Measurements from ENCODE around the gene SAP130.

The SAP130 gene

GRCh38 chr2:128027278-128027800, 520 bp downstream of the SAP130 start:
- peak overlapping the region; percentile 83 for H3K4me3 ChIP-seq (ENCODE audit: insufficient read depth, low read depth, low read length, poor library complexity, severe bottlenecking)
- H3K36me3 ChIP-seq (ENCODE audit: control insufficient read depth, insufficient read depth, low read length), result no peaks in the 10 kb centered on the region
- peak overlapping the region; percentile 83 for H3K27ac ChIP-seq (ENCODE audit: insufficient read depth, low read length, poor library complexity, severe bottlenecking)
- H3K27me3 ChIP-seq (replicated peaks; ENCODE audit: control insufficient read depth, insufficient read depth, low read length, poor library complexity, severe bottlenecking), result no peaks in the 10 kb centered on the region
- peak; percentile 98 to 100 (median 99) for DNase-seq
- peaks cover 6% of the 10 kb centered on the region for H3K4me1 ChIP-seq (ENCODE audit: control insufficient read depth, insufficient read depth, low read length, poor library complexity, severe bottlenecking)
- H3K9me3 ChIP-seq (ENCODE audit: control insufficient read depth, low read length), result no peaks in the 10 kb centered on the region

- H3K4me3 ChIP-seq (ENCODE audit: insufficient read depth, low read depth, low read length, poor library complexity, severe bottlenecking), result peak overlapping the region; percentile 72
- no peak for DNase-seq
- H3K4me1 ChIP-seq (ENCODE audit: control insufficient read depth, insufficient read depth, low read length, poor library complexity, severe bottlenecking), result peaks cover 6% of the 10 kb centered on the region
- H3K27ac ChIP-seq (ENCODE audit: insufficient read depth, low read length, poor library complexity, severe bottlenecking), result peak overlapping the region; percentile 51
- no peaks in the 10 kb centered on the region for H3K9me3 ChIP-seq (ENCODE audit: control insufficient read depth, low read length)
- H3K36me3 ChIP-seq (ENCODE audit: control insufficient read depth, insufficient read depth, low read length), result peaks cover 4% of the 10 kb centered on the region
- no peaks in the 10 kb centered on the region for H3K27me3 ChIP-seq (replicated peaks; ENCODE audit: control insufficient read depth, insufficient read depth, low read length, poor library complexity, severe bottlenecking)
These were observed 1.2 kb downstream of the SAP130 start for GRCh38 chr2:128026448-128027277.

- no peak for DNase-seq
- H3K36me3 ChIP-seq (ENCODE audit: control insufficient read depth, insufficient read depth, low read length), result peaks cover 4% of the 10 kb centered on the region
- H3K27ac ChIP-seq (ENCODE audit: insufficient read depth, low read length, poor library complexity, severe bottlenecking), result no peak overlapping the region
- peaks cover 6% of the 10 kb centered on the region for H3K4me1 ChIP-seq (ENCODE audit: control insufficient read depth, insufficient read depth, low read length, poor library complexity, severe bottlenecking)
- no peak overlapping the region for H3K4me3 ChIP-seq (ENCODE audit: insufficient read depth, low read depth, low read length, poor library complexity, severe bottlenecking)
- no peaks in the 10 kb centered on the region for H3K27me3 ChIP-seq (replicated peaks; ENCODE audit: control insufficient read depth, insufficient read depth, low read length, poor library complexity, severe bottlenecking)
- no peaks in the 10 kb centered on the region for H3K9me3 ChIP-seq (ENCODE audit: control insufficient read depth, low read length)
These were observed 3.0 kb downstream of the SAP130 start for GRCh38 chr2:128024816-128025215.

GRCh38 chr2:128017561-128017960, 10.3 kb downstream of the SAP130 start:
- Histone ChIP-seq H3K27me3 (replicated peaks; ENCODE audit: control insufficient read depth, insufficient read depth, low read length, poor library complexity, severe bottlenecking) (no peaks in the 10 kb centered on the region), H3K27ac (ENCODE audit: insufficient read depth, low read length, poor library complexity, severe bottlenecking) (no peak overlapping the region), H3K36me3 (ENCODE audit: control insufficient read depth, insufficient read depth, low read length) (peaks cover 55% of the 10 kb centered on the region)

GRCh38 chr2:128016620-128017019, 11.2 kb downstream of the SAP130 start:
- Histone ChIP-seq H3K4me3 (ENCODE audit: insufficient read depth, low read depth, low read length, poor library complexity, severe bottlenecking) (no peak overlapping the region), H3K36me3 (ENCODE audit: control insufficient read depth, insufficient read depth, low read length) (peaks cover 58% of the 10 kb centered on the region), H3K27ac (ENCODE audit: insufficient read depth, low read length, poor library complexity, severe bottlenecking) (no peak overlapping the region), H3K27me3 (replicated peaks; ENCODE audit: control insufficient read depth, insufficient read depth, low read length, poor library complexity, severe bottlenecking) (no peaks in the 10 kb centered on the region), H3K9me3 (ENCODE audit: control insufficient read depth, low read length) (no peaks in the 10 kb centered on the region), H3K4me1 (ENCODE audit: control insufficient read depth, insufficient read depth, low read length, poor library complexity, severe bottlenecking) (no peaks in the 10 kb centered on the region)
- no peak for DNase-seq

More at GRCh38 chr2:128017561-128017960, 10.3 kb downstream of the SAP130 start:
- Histone ChIP-seq H3K4me3 (ENCODE audit: insufficient read depth, low read depth, low read length, poor library complexity, severe bottlenecking) (no peak overlapping the region), H3K9me3 (ENCODE audit: control insufficient read depth, low read length) (no peaks in the 10 kb centered on the region), H3K4me1 (ENCODE audit: control insufficient read depth, insufficient read depth, low read length, poor library complexity, severe bottlenecking) (no peaks in the 10 kb centered on the region)
- no peak for DNase-seq

- H3K4me1 ChIP-seq (ENCODE audit: control insufficient read depth, insufficient read depth, low read length, poor library complexity, severe bottlenecking), result no peaks in the 10 kb centered on the region
- H3K4me3 ChIP-seq (ENCODE audit: insufficient read depth, low read depth, low read length, poor library complexity, severe bottlenecking), result no peak overlapping the region
- DNase-seq, result no peak
- no peaks in the 10 kb centered on the region for H3K27me3 ChIP-seq (replicated peaks; ENCODE audit: control insufficient read depth, insufficient read depth, low read length, poor library complexity, severe bottlenecking)
- no peaks in the 10 kb centered on the region for H3K9me3 ChIP-seq (ENCODE audit: control insufficient read depth, low read length)
- H3K36me3 ChIP-seq (ENCODE audit: control insufficient read depth, insufficient read depth, low read length), result peaks cover 93% of the 10 kb centered on the region
- no peak overlapping the region for H3K27ac ChIP-seq (ENCODE audit: insufficient read depth, low read length, poor library complexity, severe bottlenecking)
These were observed 15.2 kb downstream of the SAP130 start for GRCh38 chr2:128012698-128013097.

- no peaks in the 10 kb centered on the region for H3K9me3 ChIP-seq (ENCODE audit: control insufficient read depth, low read length)
- peaks cover 75% of the 10 kb centered on the region for H3K36me3 ChIP-seq (ENCODE audit: control insufficient read depth, insufficient read depth, low read length)
- no peak overlapping the region for H3K27ac ChIP-seq (ENCODE audit: insufficient read depth, low read length, poor library complexity, severe bottlenecking)
These were observed 19.7 kb downstream of the SAP130 start for GRCh38 chr2:128008074-128008672.

GRCh38 chr2:128004509-128004908, 23.4 kb downstream of the SAP130 start:
- H3K9me3 ChIP-seq (ENCODE audit: control insufficient read depth, low read length), result no peaks in the 10 kb centered on the region
- no peaks in the 10 kb centered on the region for H3K27me3 ChIP-seq (replicated peaks; ENCODE audit: control insufficient read depth, insufficient read depth, low read length, poor library complexity, severe bottlenecking)
- H3K4me3 ChIP-seq (ENCODE audit: insufficient read depth, low read depth, low read length, poor library complexity, severe bottlenecking), result no peak overlapping the region
- peaks cover 74% of the 10 kb centered on the region for H3K36me3 ChIP-seq (ENCODE audit: control insufficient read depth, insufficient read depth, low read length)
- H3K4me1 ChIP-seq (ENCODE audit: control insufficient read depth, insufficient read depth, low read length, poor library complexity, severe bottlenecking), result no peaks in the 10 kb centered on the region
- no peak for DNase-seq
- no peak overlapping the region for H3K27ac ChIP-seq (ENCODE audit: insufficient read depth, low read length, poor library complexity, severe bottlenecking)

More at GRCh38 chr2:128008074-128008672, 19.7 kb downstream of the SAP130 start:
- DNase-seq, result no peak
- Histone ChIP-seq H3K27me3 (replicated peaks; ENCODE audit: control insufficient read depth, insufficient read depth, low read length, poor library complexity, severe bottlenecking) (no peaks in the 10 kb centered on the region), H3K4me3 (ENCODE audit: insufficient read depth, low read depth, low read length, poor library complexity, severe bottlenecking) (no peak overlapping the region), H3K4me1 (ENCODE audit: control insufficient read depth, insufficient read depth, low read length, poor library complexity, severe bottlenecking) (no peaks in the 10 kb centered on the region)

- H3K9me3 ChIP-seq (ENCODE audit: control insufficient read depth, low read length), result no peaks in the 10 kb centered on the region
- no peaks in the 10 kb centered on the region for H3K4me1 ChIP-seq (ENCODE audit: control insufficient read depth, insufficient read depth, low read length, poor library complexity, severe bottlenecking)
- peaks cover 74% of the 10 kb centered on the region for H3K36me3 ChIP-seq (ENCODE audit: control insufficient read depth, insufficient read depth, low read length)
- DNase-seq, result no peak
- H3K27me3 ChIP-seq (replicated peaks; ENCODE audit: control insufficient read depth, insufficient read depth, low read length, poor library complexity, severe bottlenecking), result no peaks in the 10 kb centered on the region
- H3K4me3 ChIP-seq (ENCODE audit: insufficient read depth, low read depth, low read length, poor library complexity, severe bottlenecking), result no peak overlapping the region
- H3K27ac ChIP-seq (ENCODE audit: insufficient read depth, low read length, poor library complexity, severe bottlenecking), result no peak overlapping the region
These were observed 24.4 kb downstream of the SAP130 start for GRCh38 chr2:128003463-128003862.

- no peak overlapping the region for H3K4me3 ChIP-seq (ENCODE audit: insufficient read depth, low read depth, low read length, poor library complexity, severe bottlenecking)
- DNase-seq, result no peak
- H3K27me3 ChIP-seq (replicated peaks; ENCODE audit: control insufficient read depth, insufficient read depth, low read length, poor library complexity, severe bottlenecking), result no peaks in the 10 kb centered on the region
- no peaks in the 10 kb centered on the region for H3K9me3 ChIP-seq (ENCODE audit: control insufficient read depth, low read length)
- H3K36me3 ChIP-seq (ENCODE audit: control insufficient read depth, insufficient read depth, low read length), result peaks cover 67% of the 10 kb centered on the region
- no peak overlapping the region for H3K27ac ChIP-seq (ENCODE audit: insufficient read depth, low read length, poor library complexity, severe bottlenecking)
- H3K4me1 ChIP-seq (ENCODE audit: control insufficient read depth, insufficient read depth, low read length, poor library complexity, severe bottlenecking), result no peaks in the 10 kb centered on the region
These were observed 31.7 kb downstream of the SAP130 start for GRCh38 chr2:127996160-127996559.
